SK-N-SH treated with all-trans-retinoic acid at 6 μM for 48 hours (cell line): Measurements from ENCODE around the gene DNAH2.

Source experiments
- RARB ChIP-seq: fragments of 250-450 bp; sonication (Bioruptor Pico); IDR thresholded peaks from 2 replicates; pipeline ENCODE4 v1.8.0; 2021; ENCODE audit warnings: mild to moderate bottlenecking, moderate library complexity
- TF ChIP-seq, protein P1 (sequence below): fragments of 250-450 bp; sonication (Bioruptor Pico); IDR thresholded peaks from 2 replicates; pipeline ENCODE4 v1.8.0; 2021; ENCODE audit warnings: low read depth, mild to moderate bottlenecking, moderate library complexity, borderline replicate concordance
- TF ChIP-seq, protein P2 (sequence below): fragments of 250-450 bp; sonication (Bioruptor Pico); IDR thresholded peaks from 2 replicates; pipeline ENCODE4 v1.5.1; 2020; ENCODE audit warnings: low read depth, mild to moderate bottlenecking, moderate library complexity

DNA sequence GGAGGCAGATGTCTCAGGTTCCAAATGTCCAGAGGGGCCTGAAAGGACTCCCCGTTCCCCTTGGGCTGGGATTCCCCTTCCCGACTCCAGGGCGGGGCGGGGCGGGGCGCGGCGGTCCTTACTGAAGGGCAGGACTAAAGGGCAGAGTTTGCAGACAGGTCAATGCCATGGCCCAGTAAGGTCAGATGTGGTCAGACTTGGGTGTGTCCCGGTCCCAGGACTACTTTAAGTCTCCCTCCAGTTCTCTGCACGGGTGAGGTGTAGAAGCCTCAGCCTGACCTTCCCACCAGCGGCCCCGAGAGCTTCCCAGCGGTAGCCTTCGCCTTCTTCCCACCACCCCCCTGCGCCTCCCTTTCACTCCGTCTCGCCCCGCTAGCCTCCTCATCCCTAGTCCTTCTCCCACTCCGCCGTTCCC is 117.0 kb downstream of the DNAH2 start:
- no peak for TF ChIP-seq RARB (CRISPR knock-in tag)
- TF ChIP-seq, protein P1, sequence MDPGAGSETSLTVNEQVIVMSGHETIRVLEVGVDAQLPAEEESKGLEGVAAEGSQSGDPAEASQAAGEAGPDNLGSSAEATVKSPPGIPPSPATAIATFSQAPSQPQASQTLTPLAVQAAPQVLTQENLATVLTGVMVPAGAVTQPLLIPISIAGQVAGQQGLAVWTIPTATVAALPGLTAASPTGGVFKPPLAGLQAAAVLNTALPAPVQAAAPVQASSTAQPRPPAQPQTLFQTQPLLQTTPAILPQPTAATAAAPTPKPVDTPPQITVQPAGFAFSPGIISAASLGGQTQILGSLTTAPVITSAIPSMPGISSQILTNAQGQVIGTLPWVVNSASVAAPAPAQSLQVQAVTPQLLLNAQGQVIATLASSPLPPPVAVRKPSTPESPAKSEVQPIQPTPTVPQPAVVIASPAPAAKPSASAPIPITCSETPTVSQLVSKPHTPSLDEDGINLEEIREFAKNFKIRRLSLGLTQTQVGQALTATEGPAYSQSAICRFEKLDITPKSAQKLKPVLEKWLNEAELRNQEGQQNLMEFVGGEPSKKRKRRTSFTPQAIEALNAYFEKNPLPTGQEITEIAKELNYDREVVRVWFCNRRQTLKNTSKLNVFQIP (CRISPR knock-in tag): no peak
- TF ChIP-seq, protein P2, sequence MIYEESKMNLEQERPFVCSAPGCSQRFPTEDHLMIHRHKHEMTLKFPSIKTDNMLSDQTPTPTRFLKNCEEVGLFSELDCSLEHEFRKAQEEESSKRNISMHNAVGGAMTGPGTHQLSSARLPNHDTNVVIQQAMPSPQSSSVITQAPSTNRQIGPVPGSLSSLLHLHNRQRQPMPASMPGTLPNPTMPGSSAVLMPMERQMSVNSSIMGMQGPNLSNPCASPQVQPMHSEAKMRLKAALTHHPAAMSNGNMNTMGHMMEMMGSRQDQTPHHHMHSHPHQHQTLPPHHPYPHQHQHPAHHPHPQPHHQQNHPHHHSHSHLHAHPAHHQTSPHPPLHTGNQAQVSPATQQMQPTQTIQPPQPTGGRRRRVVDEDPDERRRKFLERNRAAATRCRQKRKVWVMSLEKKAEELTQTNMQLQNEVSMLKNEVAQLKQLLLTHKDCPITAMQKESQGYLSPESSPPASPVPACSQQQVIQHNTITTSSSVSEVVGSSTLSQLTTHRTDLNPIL (CRISPR knock-in tag): no peak
